A549 (cell line): ENCODE measurements around the gene FAM20C.

Experiments used
- CEBPB ChIP-seq, 2 experiments: fragments of >200 bp in 1 of 2; sonication (Bioruptor Twin) in 1 of 2; formaldehyde crosslinking in 1 of 2; IDR thresholded peaks; 2 replicates each; pipeline ENCODE4 v1.6.1; 2012 to 2016
- MAFK ChIP-seq: fragments of 450-650 bp; IDR thresholded peaks from 2 replicates; pipeline ENCODE4 v1.6.1; 2014; ENCODE audit not compliant: partially characterized antibody
- TF ChIP-seq, protein P1 (sequence below): IDR thresholded peaks from 2 replicates; pipeline ENCODE4 v1.6.1; 2012
- TF ChIP-seq, protein P2 (sequence below): fragments of 200-600 bp; sonication (generic); IDR thresholded peaks from 2 replicates; pipeline ENCODE4 v1.6.1; 2016; ENCODE audit warnings: antibody characterized with exemption, mild to moderate bottlenecking, moderate library complexity
- TF ChIP-seq, protein P3 (sequence below): fragments of >200 bp; sonication (Bioruptor Twin); formaldehyde crosslinking; IDR thresholded peaks from 3 replicates; pipeline ENCODE4 v1.5.1; 2016

DNA sequence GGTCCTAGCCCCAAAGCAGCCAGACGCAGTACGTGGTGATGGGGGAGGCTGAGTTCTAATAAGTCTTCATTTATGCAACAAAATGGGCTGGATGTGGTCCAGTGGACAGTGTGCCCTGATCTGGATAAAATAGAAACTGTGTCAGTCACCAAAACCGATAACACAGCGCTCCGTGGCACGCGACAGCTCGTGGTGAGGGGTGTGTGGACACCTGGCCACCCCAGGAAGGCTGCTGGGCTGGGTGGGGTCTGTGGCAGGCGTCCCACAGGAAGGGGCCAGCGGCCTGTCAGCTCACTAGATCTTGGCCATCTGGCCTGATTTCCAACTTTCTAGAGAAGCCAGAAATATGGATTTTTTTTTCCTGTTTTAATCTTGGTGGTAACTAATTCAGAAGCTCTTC lies 17.0 kb downstream of the FAM20C start:
- TF ChIP-seq CEBPB (IDR thresholded peaks at IDR 0.05) (no peak), MAFK (no peak)
- TF ChIP-seq, protein P1, sequence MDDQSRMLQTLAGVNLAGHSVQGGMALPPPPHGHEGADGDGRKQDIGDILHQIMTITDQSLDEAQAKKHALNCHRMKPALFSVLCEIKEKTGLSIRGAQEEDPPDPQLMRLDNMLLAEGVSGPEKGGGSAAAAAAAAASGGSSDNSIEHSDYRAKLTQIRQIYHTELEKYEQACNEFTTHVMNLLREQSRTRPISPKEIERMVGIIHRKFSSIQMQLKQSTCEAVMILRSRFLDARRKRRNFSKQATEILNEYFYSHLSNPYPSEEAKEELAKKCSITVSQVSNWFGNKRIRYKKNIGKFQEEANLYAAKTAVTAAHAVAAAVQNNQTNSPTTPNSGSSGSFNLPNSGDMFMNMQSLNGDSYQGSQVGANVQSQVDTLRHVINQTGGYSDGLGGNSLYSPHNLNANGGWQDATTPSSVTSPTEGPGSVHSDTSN = no peak
- TF ChIP-seq, protein P2, sequence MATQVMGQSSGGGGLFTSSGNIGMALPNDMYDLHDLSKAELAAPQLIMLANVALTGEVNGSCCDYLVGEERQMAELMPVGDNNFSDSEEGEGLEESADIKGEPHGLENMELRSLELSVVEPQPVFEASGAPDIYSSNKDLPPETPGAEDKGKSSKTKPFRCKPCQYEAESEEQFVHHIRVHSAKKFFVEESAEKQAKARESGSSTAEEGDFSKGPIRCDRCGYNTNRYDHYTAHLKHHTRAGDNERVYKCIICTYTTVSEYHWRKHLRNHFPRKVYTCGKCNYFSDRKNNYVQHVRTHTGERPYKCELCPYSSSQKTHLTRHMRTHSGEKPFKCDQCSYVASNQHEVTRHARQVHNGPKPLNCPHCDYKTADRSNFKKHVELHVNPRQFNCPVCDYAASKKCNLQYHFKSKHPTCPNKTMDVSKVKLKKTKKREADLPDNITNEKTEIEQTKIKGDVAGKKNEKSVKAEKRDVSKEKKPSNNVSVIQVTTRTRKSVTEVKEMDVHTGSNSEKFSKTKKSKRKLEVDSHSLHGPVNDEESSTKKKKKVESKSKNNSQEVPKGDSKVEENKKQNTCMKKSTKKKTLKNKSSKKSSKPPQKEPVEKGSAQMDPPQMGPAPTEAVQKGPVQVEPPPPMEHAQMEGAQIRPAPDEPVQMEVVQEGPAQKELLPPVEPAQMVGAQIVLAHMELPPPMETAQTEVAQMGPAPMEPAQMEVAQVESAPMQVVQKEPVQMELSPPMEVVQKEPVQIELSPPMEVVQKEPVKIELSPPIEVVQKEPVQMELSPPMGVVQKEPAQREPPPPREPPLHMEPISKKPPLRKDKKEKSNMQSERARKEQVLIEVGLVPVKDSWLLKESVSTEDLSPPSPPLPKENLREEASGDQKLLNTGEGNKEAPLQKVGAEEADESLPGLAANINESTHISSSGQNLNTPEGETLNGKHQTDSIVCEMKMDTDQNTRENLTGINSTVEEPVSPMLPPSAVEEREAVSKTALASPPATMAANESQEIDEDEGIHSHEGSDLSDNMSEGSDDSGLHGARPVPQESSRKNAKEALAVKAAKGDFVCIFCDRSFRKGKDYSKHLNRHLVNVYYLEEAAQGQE = no peak
- TF ChIP-seq, protein P3, sequence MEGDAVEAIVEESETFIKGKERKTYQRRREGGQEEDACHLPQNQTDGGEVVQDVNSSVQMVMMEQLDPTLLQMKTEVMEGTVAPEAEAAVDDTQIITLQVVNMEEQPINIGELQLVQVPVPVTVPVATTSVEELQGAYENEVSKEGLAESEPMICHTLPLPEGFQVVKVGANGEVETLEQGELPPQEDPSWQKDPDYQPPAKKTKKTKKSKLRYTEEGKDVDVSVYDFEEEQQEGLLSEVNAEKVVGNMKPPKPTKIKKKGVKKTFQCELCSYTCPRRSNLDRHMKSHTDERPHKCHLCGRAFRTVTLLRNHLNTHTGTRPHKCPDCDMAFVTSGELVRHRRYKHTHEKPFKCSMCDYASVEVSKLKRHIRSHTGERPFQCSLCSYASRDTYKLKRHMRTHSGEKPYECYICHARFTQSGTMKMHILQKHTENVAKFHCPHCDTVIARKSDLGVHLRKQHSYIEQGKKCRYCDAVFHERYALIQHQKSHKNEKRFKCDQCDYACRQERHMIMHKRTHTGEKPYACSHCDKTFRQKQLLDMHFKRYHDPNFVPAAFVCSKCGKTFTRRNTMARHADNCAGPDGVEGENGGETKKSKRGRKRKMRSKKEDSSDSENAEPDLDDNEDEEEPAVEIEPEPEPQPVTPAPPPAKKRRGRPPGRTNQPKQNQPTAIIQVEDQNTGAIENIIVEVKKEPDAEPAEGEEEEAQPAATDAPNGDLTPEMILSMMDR = no peak
